ENCODE measurements around the gene RPS24.
"Not testable (repeated sequence)": the region's sequence is repeated elsewhere in the genome, so short reads cannot be mapped to it uniquely, and the experiment has no call there.

The RPS24 gene

GRCh38 chr10:78058562-78058961 is 24.9 kb downstream of the RPS24 start:
- no peak for FAIRE-seq

- FAIRE-seq: no peak
Observed at GRCh38 chr10:78059906-78060702, 26.4 kb downstream of the RPS24 start.

GRCh38 chr10:78062296-78062695 is 28.6 kb downstream of the RPS24 start:
- no peak for FAIRE-seq

- no peak for FAIRE-seq
Observed at GRCh38 chr10:78063236-78063635, 29.6 kb downstream of the RPS24 start.

- FAIRE-seq: not testable (repeated sequence)
Observed at GRCh38 chr10:78064919-78065318, 31.3 kb downstream of the RPS24 start.

- FAIRE-seq: no peak
Observed at GRCh38 chr10:78065611-78066010, 31.9 kb downstream of the RPS24 start.

- FAIRE-seq: no peak
Observed at GRCh38 chr10:78066012-78066411, 32.3 kb downstream of the RPS24 start.

- FAIRE-seq: no peak
Observed at GRCh38 chr10:78066728-78067430, 33.2 kb downstream of the RPS24 start.

GRCh38 chr10:78069151-78069550 is 35.5 kb downstream of the RPS24 start:
- no peak for FAIRE-seq

- not testable (repeated sequence) for FAIRE-seq
Observed at GRCh38 chr10:78070064-78070463, 36.4 kb downstream of the RPS24 start.

GRCh38 chr10:78070726-78071125 is 37.1 kb downstream of the RPS24 start:
- FAIRE-seq: no peak

GRCh38 chr10:78071140-78071856 is 37.6 kb downstream of the RPS24 start:
- FAIRE-seq: no peak

GRCh38 chr10:78071857-78072179 is 38.2 kb downstream of the RPS24 start:
- FAIRE-seq: no peak

GRCh38 chr10:78072504-78072903 is 38.8 kb downstream of the RPS24 start:
- no peak for FAIRE-seq

- FAIRE-seq: not testable (repeated sequence)
Observed at GRCh38 chr10:78075806-78076205, 42.1 kb downstream of the RPS24 start.

- no peak for FAIRE-seq
Observed at GRCh38 chr10:78078539-78079330, 45.1 kb downstream of the RPS24 start.

- FAIRE-seq: no peak
Observed at GRCh38 chr10:78079411-78079810, 45.7 kb downstream of the RPS24 start.

- no peak for FAIRE-seq
Observed at GRCh38 chr10:78081292-78081691, 47.6 kb downstream of the RPS24 start.

GRCh38 chr10:78082636-78083035 is 49.0 kb downstream of the RPS24 start:
- no peak for FAIRE-seq
